Stimulated activated CD4-positive, alpha-beta T cell treated with anti-CD3 and anti-CD28 coated beads, TNF-alpha, amount 100 ng/mL, for 24 hours (primary cell): ENCODE measurements around the gene GPRC5D.

Experiments
- DNase-seq, 3 experiments: peaks; one replicate each; pipeline ENCODE4 v3.0.0-alpha.2; 2020; ENCODE audit warnings: low read depth in 3 of 3

GPRC5D gene

GRCh38 chr12:12908252-12908651 lies 43.7 kb downstream of the GPRC5D start:
- no peak for DNase-seq

- no peak for DNase-seq
Observed at GRCh38 chr12:12907552-12907951, 44.4 kb downstream of the GPRC5D start.

- no peak for DNase-seq
Observed at GRCh38 chr12:12903642-12904609, 48.0 kb downstream of the GPRC5D start.

GRCh38 chr12:12902036-12902435 lies 49.9 kb downstream of the GPRC5D start:
- DNase-seq, result no peak

- DNase-seq, result no peak
Observed at GRCh38 chr12:12901158-12901791, 50.7 kb downstream of the GPRC5D start.

GRCh38 chr12:12900786-12901157 lies 51.2 kb downstream of the GPRC5D start:
- no peak for DNase-seq

- peak; percentile 30 to 59 (median 35) for DNase-seq
Observed at GRCh38 chr12:12899530-12900380, 52.2 kb downstream of the GPRC5D start.

GRCh38 chr12:12898911-12899511 lies 53.0 kb downstream of the GPRC5D start:
- DNase-seq, result no peak

- no peak for DNase-seq
Observed at GRCh38 chr12:12898136-12898717, 53.7 kb downstream of the GPRC5D start.

- no peak for DNase-seq
Observed at GRCh38 chr12:12897302-12897701, 54.7 kb downstream of the GPRC5D start.

GRCh38 chr12:12896260-12896659 lies 55.7 kb downstream of the GPRC5D start:
- DNase-seq, result no peak

- no peak for DNase-seq
Observed at GRCh38 chr12:12893438-12893837, 58.5 kb downstream of the GPRC5D start.

- no peak for DNase-seq
Observed at GRCh38 chr12:12892681-12893141, 59.3 kb downstream of the GPRC5D start.

- DNase-seq, result no peak
Observed at GRCh38 chr12:12891881-12892355, 60.1 kb downstream of the GPRC5D start.

- peak in 1 of 3 experiments; percentile 32 for DNase-seq
Observed at GRCh38 chr12:12891080-12891880, 60.7 kb downstream of the GPRC5D start, which contains the start of gene GPRC5A. Gene GPRC5A (plus strand): TSS chr12:12891562. CDS start chr12:12908250, 16,688 bp downstream.
